Endometrial microvascular endothelial cells (primary cell): ENCODE data around the gene TCF25. TPM values are rescaled to one million over a fixed set of nuclear protein-coding genes. Genes with fewer than 3 reads are reported as not detected.
"Not testable (repeated sequence)": the region's sequence is repeated elsewhere in the genome, so short reads cannot be mapped to it uniquely, and the experiment has no call there.

Experiments
- in situ Hi-C: cut with HindIII; loops from 2 replicates; pipeline ENCODE4 v1.10.0; 2017; ENCODE audit warnings: low sequenced_read_pairs, low pct_unique_long_range_greater_than_20kb; ENCODE audit errors: inconsistent ontology term
- total RNA-seq: library from RNA; depleted of rRNA; stranded (reverse); fragments of >200 nt; gene quantifications from one replicate; pipeline ENCODE4 v1.2.3, GENCODE V29; 2015; ENCODE audit errors: inconsistent ontology term

TCF25 gene, protein sequence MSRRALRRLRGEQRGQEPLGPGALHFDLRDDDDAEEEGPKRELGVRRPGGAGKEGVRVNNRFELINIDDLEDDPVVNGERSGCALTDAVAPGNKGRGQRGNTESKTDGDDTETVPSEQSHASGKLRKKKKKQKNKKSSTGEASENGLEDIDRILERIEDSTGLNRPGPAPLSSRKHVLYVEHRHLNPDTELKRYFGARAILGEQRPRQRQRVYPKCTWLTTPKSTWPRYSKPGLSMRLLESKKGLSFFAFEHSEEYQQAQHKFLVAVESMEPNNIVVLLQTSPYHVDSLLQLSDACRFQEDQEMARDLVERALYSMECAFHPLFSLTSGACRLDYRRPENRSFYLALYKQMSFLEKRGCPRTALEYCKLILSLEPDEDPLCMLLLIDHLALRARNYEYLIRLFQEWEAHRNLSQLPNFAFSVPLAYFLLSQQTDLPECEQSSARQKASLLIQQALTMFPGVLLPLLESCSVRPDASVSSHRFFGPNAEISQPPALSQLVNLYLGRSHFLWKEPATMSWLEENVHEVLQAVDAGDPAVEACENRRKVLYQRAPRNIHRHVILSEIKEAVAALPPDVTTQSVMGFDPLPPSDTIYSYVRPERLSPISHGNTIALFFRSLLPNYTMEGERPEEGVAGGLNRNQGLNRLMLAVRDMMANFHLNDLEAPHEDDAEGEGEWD
- total RNA-seq, result 165 TPM

DNA sequence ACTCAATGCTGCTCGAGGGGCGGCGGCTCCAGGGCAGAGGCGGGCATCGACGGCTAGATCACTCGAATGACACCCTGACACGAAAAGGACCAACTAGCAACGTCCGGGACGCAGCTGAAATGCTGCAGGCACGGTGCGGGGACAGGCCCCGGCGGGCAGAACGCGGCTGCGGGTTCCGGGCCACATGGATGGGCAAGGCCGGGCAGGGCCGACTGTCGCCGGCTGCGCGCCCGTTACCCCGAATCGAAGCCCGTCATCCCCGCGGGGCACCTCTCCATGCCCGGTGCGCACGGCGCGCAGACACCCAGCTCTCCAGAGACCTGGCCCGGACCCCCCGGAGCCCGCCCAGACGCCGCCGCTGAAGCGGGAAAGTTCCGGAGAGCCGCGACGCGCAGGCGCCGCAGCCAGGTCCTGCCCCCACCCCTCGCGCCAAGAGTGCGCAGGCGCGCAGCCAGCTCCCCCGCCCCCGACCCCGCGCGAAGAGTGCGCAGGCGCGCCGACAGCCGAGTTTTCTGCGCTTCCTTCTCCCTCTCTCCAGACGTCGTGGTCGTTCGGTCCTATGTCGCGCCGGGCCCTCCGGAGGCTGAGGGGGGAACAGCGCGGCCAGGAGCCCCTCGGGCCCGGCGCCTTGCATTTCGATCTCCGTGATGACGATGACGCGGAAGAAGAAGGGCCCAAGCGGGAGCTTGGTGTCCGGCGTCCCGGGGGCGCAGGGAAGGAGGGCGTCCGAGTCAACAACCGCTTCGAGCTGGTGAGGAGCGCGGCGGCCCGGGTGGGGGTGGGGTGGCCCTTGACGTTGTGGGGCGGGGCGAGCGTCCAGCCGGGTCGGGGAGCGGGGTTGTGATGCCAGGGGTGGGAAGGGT, at the start of gene TCF25:
Gene TCF25 (plus strand): TSS at position 484 of the 863 bp plus-strand sequence. CDS start 76 bp downstream, at position 560.
- in situ Hi-C loops, result no loop called here

- in situ Hi-C loops, result not testable (repeated sequence)
Measured at GRCh38 chr16:89823824-89824148, 49.6 kb upstream of the TCF25 start.

DNA sequence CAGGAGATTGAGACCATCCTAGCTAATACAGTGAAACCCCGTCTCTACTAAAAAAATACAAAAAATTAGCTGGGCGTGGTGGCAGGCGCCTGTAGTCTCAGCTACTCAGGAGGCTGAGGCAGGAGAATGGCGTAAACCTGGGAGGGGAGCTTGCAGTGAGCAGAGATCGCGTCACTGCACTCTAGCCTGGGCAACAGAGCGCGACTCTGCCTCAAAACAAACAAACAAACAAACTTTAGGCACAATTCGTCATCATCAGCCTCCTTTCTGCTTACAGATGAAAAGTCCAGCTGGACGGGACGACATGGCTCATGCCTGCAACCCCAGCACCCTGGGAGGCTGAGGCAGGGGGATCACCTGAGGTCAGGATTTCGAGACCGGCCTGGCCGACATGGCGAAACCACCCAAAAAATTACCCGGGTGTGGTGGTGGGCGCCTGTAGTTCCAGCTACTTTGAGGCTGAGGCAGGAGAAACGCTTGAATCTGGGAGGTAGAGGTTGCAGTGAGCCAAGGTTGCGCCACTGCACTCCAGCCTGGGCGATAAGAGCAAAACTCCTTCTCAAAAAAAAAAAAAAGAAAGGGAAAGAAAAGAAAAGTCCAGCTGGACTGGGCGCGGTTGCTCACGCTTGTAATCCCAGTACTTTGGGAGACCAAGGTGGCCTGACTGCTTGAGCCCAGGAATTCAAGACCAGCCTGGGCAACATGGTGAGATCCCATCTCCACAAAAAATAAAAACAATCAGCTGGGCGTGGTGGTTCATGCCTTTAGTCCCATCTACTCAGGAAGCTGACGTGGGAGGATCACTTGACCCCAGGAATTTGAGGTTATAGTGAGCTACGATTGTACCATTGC, 46.6 kb upstream of the TCF25 start:
- in situ Hi-C loops, result no loop called here

DNA sequence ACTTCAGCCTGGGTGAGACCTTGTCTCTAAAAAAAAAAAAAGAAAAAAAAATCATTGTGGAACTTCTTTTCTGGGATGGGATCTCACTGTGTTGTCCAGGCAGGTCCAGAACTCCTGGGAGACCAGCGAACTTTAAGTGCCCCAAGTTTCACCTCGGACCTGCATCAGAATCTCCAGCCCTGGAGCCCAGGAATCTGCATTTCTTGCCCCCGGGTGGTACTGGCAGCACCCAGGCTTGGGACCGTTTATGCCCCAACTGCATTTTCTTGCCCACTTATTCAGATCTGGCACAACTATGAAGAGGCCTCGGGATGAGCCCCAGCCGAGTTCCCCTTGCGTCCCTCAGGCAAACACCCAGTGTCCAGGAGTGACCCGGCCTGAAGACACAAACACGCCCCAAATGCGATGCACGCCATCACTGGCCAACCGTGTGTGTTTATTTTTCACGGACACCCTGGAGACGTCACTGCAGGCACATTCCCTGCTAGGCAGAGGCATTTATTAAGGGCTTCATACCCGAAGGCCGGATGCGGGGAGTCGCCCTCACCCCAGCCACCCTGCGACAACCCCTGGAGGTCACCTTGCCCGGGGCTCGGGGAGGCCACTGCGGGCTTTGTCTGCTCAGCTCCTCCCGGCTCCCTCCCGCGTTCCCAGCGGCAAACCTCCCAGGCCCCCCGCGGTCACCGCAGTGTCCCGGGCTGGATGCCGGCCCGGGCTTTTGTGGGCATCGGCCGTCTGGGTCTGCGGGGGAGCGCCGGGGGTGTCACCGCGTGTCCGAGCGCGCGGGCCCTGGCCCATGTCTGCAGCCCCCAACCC, 45.8 kb upstream of the TCF25 start:
- in situ Hi-C loops, result no loop called here

- in situ Hi-C loops, result no loop called here
Measured at GRCh38 chr16:89828199-89828869, 45.1 kb upstream of the TCF25 start, which contains the start of gene SPIRE2. TSS of gene SPIRE2 (plus strand) at chr16:89828475. CDS start at chr16:89828551, 76 bp downstream.

DNA sequence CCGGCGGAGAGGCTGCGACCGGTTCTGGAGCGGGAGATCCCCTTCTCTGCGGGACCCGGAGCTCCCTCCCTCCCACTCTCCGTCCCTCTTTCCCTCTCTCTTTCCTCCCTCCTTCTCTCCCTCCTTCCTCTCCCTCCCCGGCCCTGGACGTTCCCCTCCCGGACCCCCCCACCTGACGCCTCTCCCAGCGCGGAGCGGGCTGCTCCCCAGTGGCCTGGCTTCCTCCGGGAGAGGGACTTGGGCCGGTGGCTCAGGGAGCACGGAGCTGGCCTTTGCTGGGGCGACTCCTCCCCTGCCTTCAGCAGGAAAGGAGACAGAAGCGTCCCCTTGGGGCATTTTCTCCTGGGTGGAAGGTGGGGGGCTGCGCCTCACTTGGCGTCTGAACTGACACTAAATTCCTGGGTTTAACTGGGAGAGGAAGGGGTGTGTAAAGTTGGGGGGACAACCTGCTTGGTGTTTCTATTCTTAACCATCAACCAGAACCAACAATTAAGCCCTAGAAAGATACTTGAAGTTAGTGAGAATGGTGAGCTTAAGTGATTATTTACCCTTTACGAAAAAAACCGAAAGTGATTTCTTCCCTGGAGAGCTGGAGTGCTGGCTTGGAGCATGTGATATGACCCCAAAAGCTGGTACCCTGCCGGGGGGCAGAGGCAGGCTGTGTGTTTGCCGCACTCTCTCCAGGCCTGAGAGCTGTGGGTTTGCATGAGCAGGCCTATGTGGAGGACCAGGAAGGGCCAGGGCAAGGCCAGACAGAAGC, 44.3 kb upstream of the TCF25 start:
- in situ Hi-C loops, result no loop called here

GRCh38 chr16:89829630-89830437, 43.6 kb upstream of the TCF25 start:
- in situ Hi-C loops, result no loop called here

- in situ Hi-C loops, result no loop called here
Measured at GRCh38 chr16:89831810-89832328, 41.5 kb upstream of the TCF25 start.

DNA sequence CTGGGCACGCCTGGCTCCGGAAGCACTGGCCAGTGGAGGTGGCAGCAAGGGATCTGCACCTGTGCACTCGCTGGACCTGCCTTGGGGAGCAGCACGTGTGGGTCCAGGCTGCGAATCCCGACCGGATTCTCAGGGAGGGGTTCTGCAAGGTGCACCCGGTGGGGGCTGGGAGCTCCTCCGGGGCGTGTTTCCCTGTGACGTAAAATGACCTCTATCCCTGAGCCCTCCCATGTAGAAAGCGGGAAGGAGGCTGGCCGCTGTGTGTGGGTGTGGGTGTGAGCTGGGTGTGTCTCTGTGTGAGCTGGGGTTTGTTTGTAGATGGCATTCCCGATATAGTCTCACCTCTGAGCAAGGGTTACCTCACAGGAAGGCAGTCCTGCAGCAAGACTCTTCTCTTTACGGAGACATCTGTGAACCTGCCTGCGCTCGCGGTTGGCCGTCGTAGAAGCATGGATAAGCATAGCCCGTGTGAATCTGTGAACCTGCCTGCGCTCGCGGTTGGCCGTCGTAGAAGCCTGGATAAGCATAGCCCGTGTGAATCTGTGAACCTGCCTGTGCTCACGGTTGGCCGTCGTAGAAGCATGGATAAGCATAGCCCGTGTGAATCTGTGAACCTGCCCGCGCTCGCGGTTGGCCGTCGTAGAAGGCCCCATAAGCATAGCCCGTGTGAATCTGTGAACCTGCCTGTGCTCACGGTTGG, 39.6 kb upstream of the TCF25 start:
- in situ Hi-C loops, result not testable (repeated sequence)

DNA sequence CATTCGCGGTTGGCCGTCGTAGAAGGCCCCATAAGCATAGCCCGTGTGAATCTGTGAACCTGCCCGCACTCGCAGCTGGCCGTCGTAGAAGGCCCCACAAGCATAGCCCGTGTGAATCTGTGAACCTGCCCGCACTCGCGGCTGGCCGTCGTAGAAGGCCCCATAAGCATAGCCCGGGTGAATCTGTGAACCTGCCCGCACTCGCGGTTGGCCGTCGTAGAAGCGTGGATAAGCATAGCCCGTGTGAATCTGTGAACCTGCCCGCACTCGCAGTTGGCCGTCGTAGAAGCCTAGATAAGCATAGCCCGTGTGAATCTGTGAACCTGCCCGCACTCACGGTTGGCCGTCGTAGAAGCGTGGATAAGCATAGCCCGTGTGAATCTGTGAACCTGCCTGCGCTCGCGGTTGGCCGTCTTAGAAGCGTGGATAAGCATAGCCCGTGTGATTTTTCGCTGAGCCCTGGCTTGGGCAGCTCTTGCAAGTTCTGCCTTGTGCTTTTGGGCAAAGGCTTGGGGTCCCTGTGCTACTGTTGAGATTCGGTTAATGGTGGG, 38.5 kb upstream of the TCF25 start:
- in situ Hi-C loops, result not testable (repeated sequence)

DNA sequence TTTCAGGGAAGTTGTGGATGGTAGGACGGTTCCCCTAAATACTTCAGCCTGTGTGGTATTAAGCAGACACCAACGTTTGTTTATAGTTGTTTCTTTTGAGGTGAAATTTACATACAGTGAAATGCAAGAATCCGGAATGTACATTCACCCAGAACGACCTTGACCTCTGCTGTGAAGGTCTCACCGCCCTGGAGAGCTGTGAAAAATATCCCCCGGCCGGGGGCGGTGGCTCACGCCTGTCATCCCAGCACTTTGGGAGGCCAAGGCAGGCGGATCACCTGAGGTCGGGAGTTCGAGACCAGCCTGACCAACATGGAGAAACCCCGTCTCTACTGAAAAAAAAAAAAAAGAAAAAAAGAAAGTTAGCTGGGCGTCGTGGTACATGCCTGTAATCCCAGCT, 36.9 kb upstream of the TCF25 start:
- in situ Hi-C loops, result not testable (repeated sequence)

DNA sequence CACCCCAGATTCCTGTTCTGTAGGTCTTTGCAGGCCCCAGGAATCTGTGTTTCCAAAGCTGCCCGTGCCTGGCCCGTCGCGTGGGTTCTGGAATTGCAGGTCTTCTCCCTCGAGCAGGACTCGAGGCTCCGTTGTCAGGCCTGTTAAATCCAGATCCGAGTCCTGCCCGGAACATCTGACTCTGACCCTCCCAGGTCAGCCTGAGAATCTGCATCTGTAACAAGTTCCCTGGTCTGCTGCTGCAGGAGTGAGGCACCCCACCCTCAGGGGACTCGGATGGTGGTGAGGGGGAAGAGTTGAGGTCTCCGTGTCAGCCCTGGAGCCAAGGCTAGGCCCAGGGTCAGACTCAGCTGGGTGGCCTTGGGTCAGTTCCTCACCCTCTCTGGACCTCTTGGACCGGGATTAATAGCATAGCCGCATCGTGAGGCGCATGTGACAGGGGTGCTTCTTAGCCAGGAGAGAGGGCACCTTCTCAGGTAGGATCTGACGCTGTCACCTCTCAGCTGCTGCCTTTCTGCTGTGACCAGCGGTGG, 36.3 kb upstream of the TCF25 start:
- in situ Hi-C loops, result no loop called here

GRCh38 chr16:89841275-89841674, 32.1 kb upstream of the TCF25 start:
- in situ Hi-C loops, result no loop called here
